Endothelial cell of umbilical vein (primary cell): ENCODE data around the gene RPLP1. TPM values are rescaled to one million over a fixed set of nuclear protein-coding genes. Genes with fewer than 3 reads are reported as not detected.

Experiments used
- BruUV-seq: library from RNA; stranded (reverse); fragments of 400-500 nt; replicated peaks from 2 replicates; lab custom pipeline; 2021; lab: Mats Ljungman, UMichigan
- CTCF ChIA-PET: fragments of 300-600, 350-600 bp; sonication (Branson Sonifier 250); formaldehyde crosslinking; loops from one replicate; lab custom pipeline; 2021; ENCODE audit warnings: antibody characterized with exemption, inconsistent platforms; lab: Charles Lee
- POLR2A ChIA-PET: fragments of 300-600, 350-600 bp; sonication (Branson Sonifier 250); formaldehyde crosslinking; loops from one replicate; lab custom pipeline; 2021; ENCODE audit warnings: antibody characterized with exemption, inconsistent platforms; lab: Charles Lee
- DNase-seq: peaks from one replicate; pipeline ENCODE4 v3.0.0-alpha.2; 2011; ENCODE audit warnings: low read depth, low spot score
- FAIRE-seq: peaks from 2 replicates; lab custom pipeline; 2011; peaks lifted over from hg19 to GRCh38; lab: Jason Lieb, UNC
- H2AFZ ChIP-seq: 2 replicates; pipeline ENCODE4 v1.6.0; 2012; ENCODE audit warnings: low read depth, low read length, control low read depth, inconsistent platforms
- H3K27ac ChIP-seq: 2 replicates; pipeline ENCODE4 v1.5.1; 2011; ENCODE audit warnings: low read depth, mild to moderate bottlenecking, control low read depth, low read length, moderate library complexity; ENCODE audit not compliant: insufficient read depth
- H3K27me3 ChIP-seq, 2 experiments: 2 replicates each; pipeline versions ENCODE4 v1.6.0 to v1.6.1; 2011; ENCODE audit warnings: low read length in 2 of 2, mixed read lengths in 1 of 2; ENCODE audit not compliant: control insufficient read depth in 2 of 2, insufficient read depth in 2 of 2
- H3K36me3 ChIP-seq, 2 experiments: 2 replicates in 1 of 2; 3 replicates in 1 of 2; pipeline ENCODE4 v1.5.1; 2011; ENCODE audit warnings: low read length in 2 of 2, mild to moderate bottlenecking in 1 of 2, moderate library complexity in 1 of 2; ENCODE audit not compliant: control insufficient read depth in 2 of 2, insufficient read depth in 2 of 2; ENCODE audit errors: extremely low read depth in 1 of 2
- H3K4me1 ChIP-seq: 3 replicates; pipeline ENCODE4 v1.5.1; 2011; ENCODE audit warnings: mild to moderate bottlenecking, low read length; ENCODE audit not compliant: control insufficient read depth, insufficient read depth; ENCODE audit errors: extremely low read depth
- H3K4me2 ChIP-seq: 2 replicates; pipeline ENCODE4 v1.6.1; 2011; ENCODE audit warnings: low read length, control low read depth, mixed read lengths; ENCODE audit not compliant: insufficient read depth
- H3K4me3 ChIP-seq, 3 experiments: fragments of 200-600 bp in 1 of 3; sonication (generic), shearing (Covaris generic) in 1 of 3; replicated peaks in 1 of 3; 2 replicates each; pipeline ENCODE4 v1.5.1; 2011 to 2016; ENCODE audit warnings: control low read depth in 3 of 3, low read length in 3 of 3, mild to moderate bottlenecking in 2 of 3, inconsistent platforms in 1 of 3, low read depth in 1 of 3, moderate library complexity in 1 of 3; ENCODE audit not compliant: insufficient read depth in 1 of 3
- H3K79me2 ChIP-seq: 2 replicates; pipeline ENCODE4 v1.6.0; 2012; ENCODE audit warnings: low read length, inconsistent platforms; ENCODE audit not compliant: control insufficient read depth, insufficient read depth
- H3K9ac ChIP-seq: replicated peaks from 2 replicates; pipeline ENCODE3; 2011; ENCODE audit warnings: low read length, control low read depth; ENCODE audit not compliant: insufficient read depth; ENCODE audit errors: extremely low read depth
- H3K9me1 ChIP-seq: replicated peaks from 3 replicates; pipeline ENCODE4 v1.6.0; 2011; ENCODE audit warnings: mild to moderate bottlenecking, low read length; ENCODE audit not compliant: control insufficient read depth, insufficient read depth; ENCODE audit errors: extremely low read depth
- H3K9me3 ChIP-seq: replicated peaks from 2 replicates; pipeline ENCODE4 v1.5.1; 2012; ENCODE audit warnings: low read length, inconsistent platforms; ENCODE audit not compliant: control insufficient read depth, insufficient read depth
- H4K20me1 ChIP-seq: replicated peaks from 2 replicates; pipeline ENCODE3; 2011; ENCODE audit warnings: mild to moderate bottlenecking, low read length; ENCODE audit not compliant: control insufficient read depth, insufficient read depth; ENCODE audit errors: extremely low read depth
- CTCF ChIP-seq, 2 donors: IDR thresholded peaks; 1 replicate in 1 of 2; 2 replicates in 1 of 2; pipeline ENCODE4 v1.5.1; 2011; ENCODE audit warnings: low read length in 2 of 2, mild to moderate bottlenecking in 2 of 2, moderate library complexity in 2 of 2, control low read depth in 1 of 2, inconsistent platforms in 1 of 2, low read depth in 1 of 2; ENCODE audit not compliant: insufficient read depth in 1 of 2; ENCODE audit errors: extremely low read depth in 1 of 2
- EZH2 ChIP-seq: IDR thresholded peaks from 2 replicates; pipeline ENCODE4 v1.6.1; 2012; ENCODE audit warnings: borderline replicate concordance, low read depth, mild to moderate bottlenecking, moderate library complexity, low read length, inconsistent platforms; ENCODE audit not compliant: severe bottlenecking
- FOS ChIP-seq: IDR thresholded peaks from 2 replicates; pipeline ENCODE4 v1.6.1; 2011; ENCODE audit warnings: mild to moderate bottlenecking, low read length, moderate library complexity, borderline replicate concordance; ENCODE audit not compliant: insufficient read depth
- GATA2 ChIP-seq: IDR thresholded peaks from 2 replicates; pipeline ENCODE4 v1.7.0; 2011; ENCODE audit warnings: low read depth, mild to moderate bottlenecking, moderate library complexity, mixed read lengths, low read length; ENCODE audit not compliant: insufficient read length, insufficient read depth
- JUN ChIP-seq: IDR thresholded peaks from 2 replicates; pipeline ENCODE4 v1.6.1; 2011; ENCODE audit warnings: borderline replicate concordance, low read depth; ENCODE audit not compliant: insufficient read length, insufficient read depth
- MYC ChIP-seq: IDR thresholded peaks from one replicate; pipeline ENCODE4 v1.6.1; 2011; ENCODE audit warnings: mild to moderate bottlenecking, low read depth, low read length
- POLR2A ChIP-seq: IDR thresholded peaks from 2 replicates; pipeline ENCODE4 v1.6.1; 2012; ENCODE audit warnings: low read depth, mild to moderate bottlenecking, control low read depth, low read length
- POLR2AphosphoS5 ChIP-seq: IDR thresholded peaks from 2 replicates; pipeline ENCODE4 v1.6.1; 2012; ENCODE audit warnings: low read depth, mild to moderate bottlenecking, control low read depth, low read length, moderate library complexity; ENCODE audit not compliant: insufficient read depth
- dilution Hi-C: fragments of 300-500 bp; cut with MboI; formaldehyde crosslinking; loops from one replicate; pipeline ENCODE4 v1.15.0; 2019; ENCODE audit warnings: low sequenced_read_pairs; ENCODE audit not compliant: extremely low pct_ligation_motif_present
- intact Hi-C: fragments of 100-400 bp; cut with micrococcal nuclease; formaldehyde crosslinking; loops from one replicate; pipeline ENCODE4 v1.10.0; 2022
- polyA plus RNA-seq, 4 experiments: library from polyadenylated mRNA; depleted of rRNA in 3 of 4; stranded (reverse) in 3 of 4; unstranded in 1 of 4; fragments of >200 nt; gene quantifications; 2 replicates each; pipeline versions ENCODE4 v1.2.1 to v1.2.3, GENCODE V29; 2011 to 2012; ENCODE audit warnings: missing spikeins in 1 of 4
- total RNA-seq: library from RNA; stranded (reverse); gene quantifications from 2 replicates; pipeline ENCODE4 v1.2.3, GENCODE V29; 2021
- TF ChIP-seq, protein P1 (sequence below): IDR thresholded peaks from 2 replicates; pipeline ENCODE4 v1.6.1; 2011; ENCODE audit not compliant: insufficient read depth, insufficient read length

Gene RPLP1
- total and polyA plus RNA-seq, 2 donors (not counting 3 experiments of a cell fraction or from before 2014, with no cell fraction given) = 1,603 to 2,985 TPM

GRCh38 chr15:69486481-69487110 is 34.0 kb downstream of the RPLP1 start:
- H4K20me1 ChIP-seq = no peaks in the 10 kb centered on the region
- no peak overlapping the region for H3K9ac ChIP-seq
- H3K4me3 ChIP-seq = no peak overlapping the region
- no peaks in the 10 kb centered on the region for H3K9me1 ChIP-seq
- BruUV-seq = no TSS peak
- FAIRE-seq (no peak), DNase-seq (no peak)
- H3K27me3 ChIP-seq = peaks cover 0 to 4% of the 10 kb centered on the region in 2 experiments
- no peaks in the 10 kb centered on the region for H3K79me2 ChIP-seq
- H3K4me2 ChIP-seq = no peak overlapping the region
- CTCF ChIA-PET = interaction anchor here (1.0 to 1.9 kb wide), 2 partner anchors 9 to 17 kb away, joined by 3 to 13 read pairs; no protein-coding TSS in a partner anchor
- H3K27ac ChIP-seq = no peak overlapping the region
- POLR2A ChIA-PET = no interaction called here
- intact Hi-C loops (no loop called here), dilution Hi-C loops (no loop called here)
- H2AFZ ChIP-seq = no peak overlapping the region
- H3K36me3 ChIP-seq = no peaks in the 10 kb centered on the region
- H3K4me1 ChIP-seq = no peaks in the 10 kb centered on the region
- H3K9me3 ChIP-seq = no peaks in the 10 kb centered on the region
- TF ChIP-seq POLR2AphosphoS5 = no peak
- TF ChIP-seq CTCF (IDR thresholded peaks at IDR 0.05; ENCODE audit: extremely low read depth in 1 of 2, insufficient read depth in 1 of 2, low read depth in 1 of 2, low read length in 2 of 2) = no peak
- no peak for TF ChIP-seq GATA2
- TF ChIP-seq EZH2 = no peak
- TF ChIP-seq, protein P1, sequence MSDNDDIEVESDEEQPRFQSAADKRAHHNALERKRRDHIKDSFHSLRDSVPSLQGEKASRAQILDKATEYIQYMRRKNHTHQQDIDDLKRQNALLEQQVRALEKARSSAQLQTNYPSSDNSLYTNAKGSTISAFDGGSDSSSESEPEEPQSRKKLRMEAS = no peak
- TF ChIP-seq FOS = no peak
- TF ChIP-seq MYC = no peak
- no peak for TF ChIP-seq POLR2A
- TF ChIP-seq JUN = no peak
